ENCODE data around the gene RAP1A. TPM values are rescaled to one million over a fixed set of nuclear protein-coding genes. Genes with fewer than 3 reads are reported as not detected.

The RAP1A gene
- total RNA-seq, 2 donors from 2014 or later = 28.5 to 35.0 TPM

DNA sequence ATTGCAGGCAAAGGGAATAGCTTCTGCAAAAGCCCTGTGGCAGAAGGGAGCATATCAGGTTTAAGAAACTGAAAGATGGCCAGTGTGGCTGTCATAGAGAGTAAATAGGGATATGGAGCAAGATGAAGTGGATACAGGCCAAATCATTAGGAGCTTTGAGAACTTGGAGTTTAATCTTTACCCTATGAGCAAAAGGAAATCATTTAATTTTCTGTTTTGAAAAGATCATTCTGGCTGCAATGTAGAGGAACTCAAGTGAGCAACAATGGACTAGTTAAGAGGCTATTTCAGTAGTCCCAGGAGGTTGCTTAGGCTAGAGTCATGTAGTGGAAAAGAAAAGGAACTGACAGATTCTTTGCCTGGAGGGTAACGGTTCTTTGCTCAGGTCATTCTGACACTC is 47.2 kb downstream of the RAP1A start:
- H3K36me3 Mint-ChIP-seq (ENCODE audit: low read depth) = peaks cover 3% of the 10 kb centered on the region
- no peak for TF ChIP-seq CTCF (conservative IDR thresholded peaks at IDR 0.05)
- H3K36me3 ChIP-seq (ENCODE audit: control insufficient read depth, insufficient read depth, low read length) = no peaks in the 10 kb centered on the region
- DNase-seq = no peak
- no peak overlapping the region for H3K4me3 ChIP-seq (ENCODE audit: low read length)
- H3K4me3 Mint-ChIP-seq = no peak overlapping the region
- no peaks in the 10 kb centered on the region for H3K4me1 ChIP-seq (ENCODE audit: control insufficient read depth, insufficient read depth, low read length)
- H3K27me3 Mint-ChIP-seq (ENCODE audit: insufficient read depth) = no peaks in the 10 kb centered on the region
- no peaks in the 10 kb centered on the region for H3K9me3 Mint-ChIP-seq
- H3K27ac Mint-ChIP-seq = no peak overlapping the region
- WGBS, 2 experiments (ENCODE audit: insufficient coverage in 1 of 2, insufficient read length in 1 of 2) = no CpG with 5 or more reads among the region's 1 CpG
- no peaks in the 10 kb centered on the region for H3K4me1 Mint-ChIP-seq
- no peaks in the 10 kb centered on the region for H3K27me3 ChIP-seq (ENCODE audit: control insufficient read depth, insufficient read depth, low read length, poor library complexity, severe bottlenecking)
- H3K9ac ChIP-seq (ENCODE audit: extremely low read depth, low read length, poor library complexity, severe bottlenecking) = no peak overlapping the region
- H3K9me3 ChIP-seq (ENCODE audit: control insufficient read depth, low read length) = no peaks in the 10 kb centered on the region
- H3K27ac ChIP-seq (ENCODE audit: low read depth, low read length) = no peak overlapping the region

DNA sequence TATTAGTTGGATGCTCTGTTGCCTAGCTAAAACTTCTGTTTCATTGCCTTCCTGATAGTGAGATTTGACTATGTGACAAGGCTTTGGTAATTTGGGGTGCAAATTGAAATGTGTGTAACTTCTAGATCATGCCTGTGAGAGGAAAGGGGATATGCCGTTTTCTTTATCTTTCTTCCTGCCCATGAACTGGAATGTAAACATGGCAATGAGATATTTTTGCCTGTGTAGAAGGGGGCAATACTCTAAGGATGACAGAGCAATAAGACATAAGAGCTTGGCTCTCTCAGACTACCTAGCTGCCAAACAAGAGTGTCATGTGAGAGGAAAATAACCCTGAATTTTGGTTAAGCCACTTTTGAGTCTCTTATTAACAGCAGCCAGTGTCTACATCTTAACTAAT is 49.7 kb downstream of the RAP1A start:
- Histone ChIP-seq H3K4me1 (ENCODE audit: control insufficient read depth, insufficient read depth, low read length) (no peaks in the 10 kb centered on the region), H3K27me3 (ENCODE audit: control insufficient read depth, insufficient read depth, low read length, poor library complexity, severe bottlenecking) (no peaks in the 10 kb centered on the region), H3K4me3 (ENCODE audit: low read length) (no peak overlapping the region), H3K9ac (ENCODE audit: extremely low read depth, low read length, poor library complexity, severe bottlenecking) (no peak overlapping the region), H3K9me3 (ENCODE audit: control insufficient read depth, low read length) (no peaks in the 10 kb centered on the region), H3K36me3 (ENCODE audit: control insufficient read depth, insufficient read depth, low read length) (no peaks in the 10 kb centered on the region), H3K27ac (ENCODE audit: low read depth, low read length) (no peak overlapping the region)
- H3K36me3 Mint-ChIP-seq (ENCODE audit: low read depth) = peaks cover 1% of the 10 kb centered on the region
- H3K4me3 Mint-ChIP-seq = no peak overlapping the region
- H3K4me1 Mint-ChIP-seq = peaks cover 2% of the 10 kb centered on the region
- 83 to 86% methylated on average over 1 of the region's 1 CpG for WGBS, 2 experiments (ENCODE audit: insufficient coverage in 1 of 2, insufficient read length in 1 of 2)
- no peak for DNase-seq
- no peaks in the 10 kb centered on the region for H3K27me3 Mint-ChIP-seq (ENCODE audit: insufficient read depth)
- H3K27ac Mint-ChIP-seq = no peak overlapping the region
- H3K9me3 Mint-ChIP-seq = no peaks in the 10 kb centered on the region
- no peak for TF ChIP-seq CTCF (conservative IDR thresholded peaks at IDR 0.05)

- H3K27me3 Mint-ChIP-seq (ENCODE audit: insufficient read depth) = no peaks in the 10 kb centered on the region
Observed at GRCh38 chr1:111671852-111672251, 52.3 kb downstream of the RAP1A start.

More at GRCh38 chr1:111671852-111672251, 52.3 kb downstream of the RAP1A start:
- H3K4me1 Mint-ChIP-seq = peaks cover 2% of the 10 kb centered on the region
- H3K27ac Mint-ChIP-seq = no peak overlapping the region
- H3K4me3 ChIP-seq (ENCODE audit: low read length) = no peak overlapping the region
- no peaks in the 10 kb centered on the region for H3K27me3 ChIP-seq (ENCODE audit: control insufficient read depth, insufficient read depth, low read length, poor library complexity, severe bottlenecking)
- H3K9ac ChIP-seq (ENCODE audit: extremely low read depth, low read length, poor library complexity, severe bottlenecking) = no peak overlapping the region
- H3K9me3 ChIP-seq (ENCODE audit: control insufficient read depth, low read length) = peaks cover 8% of the 10 kb centered on the region
- no peaks in the 10 kb centered on the region for H3K36me3 ChIP-seq (ENCODE audit: control insufficient read depth, insufficient read depth, low read length)
- no peak overlapping the region for H3K27ac ChIP-seq (ENCODE audit: low read depth, low read length)
- no peak overlapping the region for H3K4me3 Mint-ChIP-seq
- no peak for TF ChIP-seq CTCF (conservative IDR thresholded peaks at IDR 0.05)
- no peak for DNase-seq
- no peaks in the 10 kb centered on the region for H3K4me1 ChIP-seq (ENCODE audit: control insufficient read depth, insufficient read depth, low read length)
- peaks cover 3% of the 10 kb centered on the region for H3K9me3 Mint-ChIP-seq
- H3K36me3 Mint-ChIP-seq (ENCODE audit: low read depth) = peaks cover 8% of the 10 kb centered on the region
